Endothelial cell of umbilical vein (primary cell): ENCODE data around the gene GGT5. TPM values are rescaled to one million over a fixed set of nuclear protein-coding genes. Genes with fewer than 3 reads are reported as not detected.

Source experiments
- BruUV-seq: library from RNA; stranded (reverse); fragments of 400-500 nt; replicated peaks from 2 replicates; lab custom pipeline; 2021; lab: Mats Ljungman, UMichigan
- CTCF ChIA-PET: fragments of 300-600, 350-600 bp; sonication (Branson Sonifier 250); formaldehyde crosslinking; loops from one replicate; lab custom pipeline; 2021; ENCODE audit warnings: antibody characterized with exemption, inconsistent platforms; lab: Charles Lee
- POLR2A ChIA-PET: fragments of 300-600, 350-600 bp; sonication (Branson Sonifier 250); formaldehyde crosslinking; loops from one replicate; lab custom pipeline; 2021; ENCODE audit warnings: antibody characterized with exemption, inconsistent platforms; lab: Charles Lee
- DNase-seq: peaks from one replicate; pipeline ENCODE4 v3.0.0-alpha.2; 2011; ENCODE audit warnings: low read depth, low spot score
- FAIRE-seq: peaks from 2 replicates; lab custom pipeline; 2011; peaks lifted over from hg19 to GRCh38; lab: Jason Lieb, UNC
- H2AFZ ChIP-seq: 2 replicates; pipeline ENCODE4 v1.6.0; 2012; ENCODE audit warnings: low read depth, low read length, control low read depth, inconsistent platforms
- H3K27ac ChIP-seq: 2 replicates; pipeline ENCODE4 v1.5.1; 2011; ENCODE audit warnings: low read depth, mild to moderate bottlenecking, control low read depth, low read length, moderate library complexity; ENCODE audit not compliant: insufficient read depth
- H3K27me3 ChIP-seq, 2 experiments: 2 replicates each; pipeline versions ENCODE4 v1.6.0 to v1.6.1; 2011; ENCODE audit warnings: low read length in 2 of 2, mixed read lengths in 1 of 2; ENCODE audit not compliant: control insufficient read depth in 2 of 2, insufficient read depth in 2 of 2
- H3K36me3 ChIP-seq, 2 experiments: 2 replicates in 1 of 2; 3 replicates in 1 of 2; pipeline ENCODE4 v1.5.1; 2011; ENCODE audit warnings: low read length in 2 of 2, mild to moderate bottlenecking in 1 of 2, moderate library complexity in 1 of 2; ENCODE audit not compliant: control insufficient read depth in 2 of 2, insufficient read depth in 2 of 2; ENCODE audit errors: extremely low read depth in 1 of 2
- H3K4me1 ChIP-seq: 3 replicates; pipeline ENCODE4 v1.5.1; 2011; ENCODE audit warnings: mild to moderate bottlenecking, low read length; ENCODE audit not compliant: control insufficient read depth, insufficient read depth; ENCODE audit errors: extremely low read depth
- H3K4me2 ChIP-seq: 2 replicates; pipeline ENCODE4 v1.6.1; 2011; ENCODE audit warnings: low read length, control low read depth, mixed read lengths; ENCODE audit not compliant: insufficient read depth
- H3K4me3 ChIP-seq, 3 experiments: fragments of 200-600 bp in 1 of 3; sonication (generic), shearing (Covaris generic) in 1 of 3; replicated peaks in 1 of 3; 2 replicates each; pipeline ENCODE4 v1.5.1; 2011 to 2016; ENCODE audit warnings: control low read depth in 3 of 3, low read length in 3 of 3, mild to moderate bottlenecking in 2 of 3, inconsistent platforms in 1 of 3, low read depth in 1 of 3, moderate library complexity in 1 of 3; ENCODE audit not compliant: insufficient read depth in 1 of 3
- H3K79me2 ChIP-seq: 2 replicates; pipeline ENCODE4 v1.6.0; 2012; ENCODE audit warnings: low read length, inconsistent platforms; ENCODE audit not compliant: control insufficient read depth, insufficient read depth
- H3K9ac ChIP-seq: replicated peaks from 2 replicates; pipeline ENCODE3; 2011; ENCODE audit warnings: low read length, control low read depth; ENCODE audit not compliant: insufficient read depth; ENCODE audit errors: extremely low read depth
- H3K9me1 ChIP-seq: replicated peaks from 3 replicates; pipeline ENCODE4 v1.6.0; 2011; ENCODE audit warnings: mild to moderate bottlenecking, low read length; ENCODE audit not compliant: control insufficient read depth, insufficient read depth; ENCODE audit errors: extremely low read depth
- H3K9me3 ChIP-seq: replicated peaks from 2 replicates; pipeline ENCODE4 v1.5.1; 2012; ENCODE audit warnings: low read length, inconsistent platforms; ENCODE audit not compliant: control insufficient read depth, insufficient read depth
- H4K20me1 ChIP-seq: replicated peaks from 2 replicates; pipeline ENCODE3; 2011; ENCODE audit warnings: mild to moderate bottlenecking, low read length; ENCODE audit not compliant: control insufficient read depth, insufficient read depth; ENCODE audit errors: extremely low read depth
- EZH2 ChIP-seq: IDR thresholded peaks from 2 replicates; pipeline ENCODE4 v1.6.1; 2012; ENCODE audit warnings: borderline replicate concordance, low read depth, mild to moderate bottlenecking, moderate library complexity, low read length, inconsistent platforms; ENCODE audit not compliant: severe bottlenecking
- GATA2 ChIP-seq: IDR thresholded peaks from 2 replicates; pipeline ENCODE4 v1.7.0; 2011; ENCODE audit warnings: low read depth, mild to moderate bottlenecking, moderate library complexity, mixed read lengths, low read length; ENCODE audit not compliant: insufficient read length, insufficient read depth
- JUN ChIP-seq: IDR thresholded peaks from 2 replicates; pipeline ENCODE4 v1.6.1; 2011; ENCODE audit warnings: borderline replicate concordance, low read depth; ENCODE audit not compliant: insufficient read length, insufficient read depth
- MYC ChIP-seq: IDR thresholded peaks from one replicate; pipeline ENCODE4 v1.6.1; 2011; ENCODE audit warnings: mild to moderate bottlenecking, low read depth, low read length
- POLR2A ChIP-seq: IDR thresholded peaks from 2 replicates; pipeline ENCODE4 v1.6.1; 2012; ENCODE audit warnings: low read depth, mild to moderate bottlenecking, control low read depth, low read length
- POLR2AphosphoS5 ChIP-seq: IDR thresholded peaks from 2 replicates; pipeline ENCODE4 v1.6.1; 2012; ENCODE audit warnings: low read depth, mild to moderate bottlenecking, control low read depth, low read length, moderate library complexity; ENCODE audit not compliant: insufficient read depth
- dilution Hi-C: fragments of 300-500 bp; cut with MboI; formaldehyde crosslinking; loops from one replicate; pipeline ENCODE4 v1.15.0; 2019; ENCODE audit warnings: low sequenced_read_pairs; ENCODE audit not compliant: extremely low pct_ligation_motif_present
- intact Hi-C: fragments of 100-400 bp; cut with micrococcal nuclease; formaldehyde crosslinking; loops from one replicate; pipeline ENCODE4 v1.10.0; 2022
- polyA plus RNA-seq, 4 experiments: library from polyadenylated mRNA; depleted of rRNA in 3 of 4; stranded (reverse) in 3 of 4; unstranded in 1 of 4; fragments of >200 nt; gene quantifications; 2 replicates each; pipeline versions ENCODE4 v1.2.1 to v1.2.3, GENCODE V29; 2011 to 2012; ENCODE audit warnings: missing spikeins in 1 of 4
- total RNA-seq: library from RNA; stranded (reverse); gene quantifications from 2 replicates; pipeline ENCODE4 v1.2.3, GENCODE V29; 2021
- TF ChIP-seq, protein P1 (sequence below), 2 donors: IDR thresholded peaks; 1 replicate in 1 of 2; 2 replicates in 1 of 2; pipeline ENCODE4 v1.5.1; 2011; ENCODE audit warnings: low read length in 2 of 2, mild to moderate bottlenecking in 2 of 2, moderate library complexity in 2 of 2, control low read depth in 1 of 2, inconsistent platforms in 1 of 2, low read depth in 1 of 2; ENCODE audit not compliant: insufficient read depth in 1 of 2; ENCODE audit errors: extremely low read depth in 1 of 2

GGT5 gene
- total and polyA plus RNA-seq, 2 donors (not counting 3 experiments of a cell fraction or from before 2014, with no cell fraction given): 45.9 to 293 TPM

DNA sequence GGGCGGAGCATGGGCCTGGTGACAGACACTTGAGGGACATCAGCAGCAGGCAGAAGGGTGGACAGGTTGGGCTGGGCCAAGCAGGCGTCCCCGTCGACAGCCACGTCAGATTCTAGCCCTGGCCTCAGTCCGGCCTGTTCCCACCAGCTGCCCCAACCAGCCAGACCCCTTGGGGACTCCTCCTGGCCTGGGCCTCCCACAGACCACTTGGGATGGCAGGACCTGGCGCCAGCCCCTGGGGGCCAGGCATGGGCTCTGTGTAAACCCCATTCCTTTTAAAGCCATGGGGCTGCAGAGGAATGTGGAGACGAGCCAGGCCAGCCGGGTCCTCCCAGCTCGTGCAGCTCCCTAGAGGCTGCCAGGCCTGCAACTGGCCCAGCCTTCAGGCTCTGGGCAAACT, 68.3 kb downstream of the GGT5 start:
- dilution Hi-C loops: no loop called here
- Histone ChIP-seq H3K9me3 (no peaks in the 10 kb centered on the region), H2AFZ (no peak overlapping the region), H4K20me1 (no peaks in the 10 kb centered on the region), H3K27me3 (no peaks in the 10 kb centered on the region), H3K9ac (no peak overlapping the region), H3K4me2 (no peak overlapping the region), H3K27ac (no peak overlapping the region), H3K9me1 (no peaks in the 10 kb centered on the region), H3K79me2 (no peaks in the 10 kb centered on the region), H3K36me3 (peaks cover 2 to 21% of the 10 kb centered on the region in 2 experiments), H3K4me3 (no peak overlapping the region), H3K4me1 (no peaks in the 10 kb centered on the region)
- BruUV-seq: no TSS peak
- TF ChIP-seq EZH2: no peak
- TF ChIP-seq GATA2: no peak
- no peak for TF ChIP-seq MYC
- TF ChIP-seq POLR2AphosphoS5: no peak
- no peak for TF ChIP-seq JUN
- TF ChIP-seq, protein P1, sequence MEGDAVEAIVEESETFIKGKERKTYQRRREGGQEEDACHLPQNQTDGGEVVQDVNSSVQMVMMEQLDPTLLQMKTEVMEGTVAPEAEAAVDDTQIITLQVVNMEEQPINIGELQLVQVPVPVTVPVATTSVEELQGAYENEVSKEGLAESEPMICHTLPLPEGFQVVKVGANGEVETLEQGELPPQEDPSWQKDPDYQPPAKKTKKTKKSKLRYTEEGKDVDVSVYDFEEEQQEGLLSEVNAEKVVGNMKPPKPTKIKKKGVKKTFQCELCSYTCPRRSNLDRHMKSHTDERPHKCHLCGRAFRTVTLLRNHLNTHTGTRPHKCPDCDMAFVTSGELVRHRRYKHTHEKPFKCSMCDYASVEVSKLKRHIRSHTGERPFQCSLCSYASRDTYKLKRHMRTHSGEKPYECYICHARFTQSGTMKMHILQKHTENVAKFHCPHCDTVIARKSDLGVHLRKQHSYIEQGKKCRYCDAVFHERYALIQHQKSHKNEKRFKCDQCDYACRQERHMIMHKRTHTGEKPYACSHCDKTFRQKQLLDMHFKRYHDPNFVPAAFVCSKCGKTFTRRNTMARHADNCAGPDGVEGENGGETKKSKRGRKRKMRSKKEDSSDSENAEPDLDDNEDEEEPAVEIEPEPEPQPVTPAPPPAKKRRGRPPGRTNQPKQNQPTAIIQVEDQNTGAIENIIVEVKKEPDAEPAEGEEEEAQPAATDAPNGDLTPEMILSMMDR (IDR thresholded peaks at IDR 0.05; ENCODE audit: extremely low read depth in 1 of 2, insufficient read depth in 1 of 2, low read depth in 1 of 2, low read length in 2 of 2): no peak
- TF ChIP-seq POLR2A: no peak
- ChIA-PET POLR2A (no interaction called here), CTCF (interaction anchor here (1.1 kb wide), 1 partner anchor 13 kb away, joined by 3 read pairs; no protein-coding TSS in a partner anchor)
- intact Hi-C loops: loop anchor here (5.0 to 10.0 kb wide), 2 partner anchors 219 to 312 kb away; no protein-coding TSS in a partner anchor
- DNase-seq: no peak
- no peak for FAIRE-seq
